RKO (cell line): ENCODE data around the gene PIK3C2G.

Experiments
- DNase-seq: peaks from one replicate; pipeline ENCODE4 v3.0.0-alpha.2; 2016; ENCODE audit warnings: low spot score

PIK3C2G gene

DNA sequence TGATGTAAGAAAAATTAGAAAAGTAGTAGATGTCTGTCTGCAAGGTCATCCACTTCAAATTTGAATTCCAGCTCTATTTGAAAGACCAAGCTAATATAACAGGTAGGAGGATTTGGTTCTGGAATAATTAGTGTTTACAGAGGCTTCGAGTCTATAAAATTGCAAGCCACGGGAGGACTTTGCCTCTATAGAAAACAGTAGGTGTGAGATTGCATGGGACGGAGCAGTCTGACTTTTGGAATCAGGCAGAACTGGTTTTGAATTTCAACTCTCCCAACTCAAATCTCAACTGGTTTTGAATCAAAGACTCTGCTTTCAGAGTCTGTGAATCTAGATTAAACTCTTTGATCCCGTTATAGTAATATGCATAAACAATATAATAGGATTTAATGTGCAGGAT is 82.4 kb downstream of the PIK3C2G start:
- DNase-seq = no peak

DNA sequence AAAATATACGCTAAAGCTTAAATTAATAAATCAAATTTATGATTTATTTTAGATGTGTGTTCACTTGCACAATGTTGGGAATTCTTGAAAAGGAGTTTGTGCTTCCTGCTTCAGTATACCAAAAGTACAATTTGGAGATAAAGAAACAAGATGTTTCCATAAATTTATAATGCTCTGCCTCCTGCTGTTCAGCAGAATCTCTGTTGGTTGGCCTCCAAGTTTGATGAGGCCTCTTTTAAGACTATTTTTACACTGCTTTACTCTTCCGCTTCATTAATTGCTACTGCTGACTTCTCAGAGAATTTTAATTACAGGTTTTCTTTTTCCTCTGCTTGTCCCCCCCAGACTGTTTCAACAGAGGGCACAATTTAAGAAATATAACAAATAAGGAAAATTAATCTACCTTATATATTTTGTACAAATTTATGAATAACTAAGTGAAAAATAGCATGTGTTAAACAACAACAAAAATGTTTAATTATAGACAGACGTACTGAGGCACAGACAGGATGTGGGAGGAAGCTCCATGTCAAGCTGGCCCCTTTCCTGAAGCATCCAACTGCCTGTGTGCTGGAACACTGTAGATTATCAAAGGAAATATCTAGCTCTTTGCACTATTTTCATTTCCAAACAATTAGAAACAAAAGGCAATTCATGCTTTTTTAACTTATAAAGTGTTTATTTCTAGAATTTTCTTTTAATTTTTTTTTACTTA is 83.9 kb downstream of the PIK3C2G start:
- DNase-seq = no peak

DNA sequence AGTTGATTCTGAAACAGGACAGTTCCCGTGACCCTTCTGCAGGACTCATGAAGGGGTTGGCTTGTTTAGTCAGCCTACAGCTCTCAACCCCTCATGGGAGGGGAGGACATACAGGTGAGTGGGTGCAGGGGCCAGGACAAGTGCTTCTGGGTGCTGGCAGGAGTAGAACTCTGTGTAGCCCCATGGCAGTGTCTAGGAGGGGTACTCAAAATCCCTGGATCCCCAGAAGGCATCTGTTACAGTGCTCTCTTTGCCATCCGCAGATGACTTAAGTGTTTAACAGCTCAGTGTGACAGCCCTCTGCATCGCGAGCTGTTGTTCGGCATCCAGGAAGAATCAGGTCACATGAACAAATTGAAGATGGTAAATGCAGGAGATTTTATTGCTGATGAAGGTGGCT is 91.0 kb downstream of the PIK3C2G start:
- DNase-seq = no peak

DNA sequence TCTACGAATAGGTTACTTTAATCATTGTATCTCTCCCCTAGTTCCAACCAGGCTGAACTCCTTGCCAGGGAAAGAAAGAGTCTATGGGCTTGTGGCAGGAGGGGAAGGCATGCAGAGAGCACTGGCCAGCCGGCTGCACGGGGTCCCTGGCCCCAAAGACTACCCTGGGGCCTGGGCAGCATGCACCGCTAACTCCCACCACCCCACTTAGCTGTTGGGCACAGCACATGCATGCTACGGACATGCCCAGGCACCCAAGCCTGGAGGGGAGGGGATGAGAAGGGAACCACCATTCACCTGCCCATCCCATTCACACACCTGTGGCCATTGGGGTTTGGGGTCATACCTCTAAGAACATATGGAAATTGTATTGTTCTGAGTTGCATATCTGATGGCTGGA is 94.1 kb downstream of the PIK3C2G start:
- no peak for DNase-seq

- DNase-seq = no peak
These were observed 96.8 kb downstream of the PIK3C2G start for GRCh38 chr12:18358077-18358476.

GRCh38 chr12:18358930-18359329 is 97.6 kb downstream of the PIK3C2G start:
- DNase-seq = no peak

DNA sequence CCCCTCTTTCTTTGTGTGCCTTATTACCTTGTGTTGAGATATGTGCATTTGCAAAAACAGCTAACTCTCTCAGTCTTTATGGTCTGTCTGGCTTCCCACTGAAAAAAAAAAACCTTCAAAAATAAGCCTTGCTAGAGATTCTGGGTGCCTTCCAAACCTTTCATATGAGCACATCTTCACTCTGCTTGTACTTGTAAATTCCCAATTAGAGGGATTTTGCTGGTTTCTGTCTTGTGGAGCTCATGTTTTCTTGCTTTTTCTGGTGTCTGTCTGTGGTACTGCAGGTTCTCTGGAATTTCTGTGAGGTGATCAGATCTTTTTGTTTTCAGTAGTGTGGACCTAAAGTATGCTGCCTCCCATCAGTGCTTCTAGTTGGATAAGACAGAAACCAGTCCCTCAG is 100.1 kb downstream of the PIK3C2G start:
- DNase-seq = no peak

DNA sequence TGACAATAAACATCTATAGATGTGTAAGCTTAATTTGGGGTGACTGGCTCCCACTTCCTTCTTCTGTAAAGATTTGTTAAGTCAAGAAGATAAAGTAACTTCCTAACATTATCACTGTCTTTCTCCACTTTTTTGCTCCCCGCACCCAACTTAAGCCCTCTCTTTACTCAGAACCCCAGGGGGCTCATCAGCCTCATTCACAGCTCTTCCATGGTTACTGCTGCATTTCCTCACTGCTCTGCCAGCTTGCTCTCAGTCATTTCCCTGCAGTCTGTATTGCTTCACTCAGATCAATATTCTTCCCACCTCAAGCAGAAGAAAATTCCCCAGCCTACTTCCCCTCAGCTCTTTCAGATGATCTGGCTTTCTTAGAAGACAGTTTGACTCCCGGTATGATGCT is 102.0 kb downstream of the PIK3C2G start:
- no peak for DNase-seq

DNA sequence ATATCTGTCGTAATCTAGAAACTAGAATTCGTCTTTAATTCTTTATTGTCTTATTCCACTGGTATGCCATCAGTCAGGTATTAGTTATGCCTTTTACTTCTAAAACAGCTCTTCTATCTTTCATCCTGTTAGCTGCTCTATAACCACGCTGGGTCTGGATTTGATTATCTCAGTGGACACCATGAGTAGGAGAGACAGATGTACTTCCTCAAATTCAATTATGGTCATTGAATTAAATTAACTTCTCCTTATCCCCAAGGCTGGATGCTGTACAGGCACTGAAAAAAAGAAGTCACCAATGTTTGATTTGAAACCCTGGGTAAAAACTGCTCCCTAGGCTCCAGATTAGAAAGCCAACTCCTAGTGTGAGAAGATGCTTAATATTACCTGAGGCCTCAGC is 107.3 kb downstream of the PIK3C2G start:
- no peak for DNase-seq

- no peak for DNase-seq
These were observed 111.9 kb downstream of the PIK3C2G start for GRCh38 chr12:18373181-18373580.

GRCh38 chr12:18375131-18375530 is 113.8 kb downstream of the PIK3C2G start:
- DNase-seq = no peak

GRCh38 chr12:18375583-18375982 is 114.3 kb downstream of the PIK3C2G start:
- no peak for DNase-seq

GRCh38 chr12:18382236-18382885 is 121.0 kb downstream of the PIK3C2G start:
- no peak for DNase-seq

GRCh38 chr12:18383203-18383602 is 121.9 kb downstream of the PIK3C2G start:
- DNase-seq = peak; percentile 18

DNA sequence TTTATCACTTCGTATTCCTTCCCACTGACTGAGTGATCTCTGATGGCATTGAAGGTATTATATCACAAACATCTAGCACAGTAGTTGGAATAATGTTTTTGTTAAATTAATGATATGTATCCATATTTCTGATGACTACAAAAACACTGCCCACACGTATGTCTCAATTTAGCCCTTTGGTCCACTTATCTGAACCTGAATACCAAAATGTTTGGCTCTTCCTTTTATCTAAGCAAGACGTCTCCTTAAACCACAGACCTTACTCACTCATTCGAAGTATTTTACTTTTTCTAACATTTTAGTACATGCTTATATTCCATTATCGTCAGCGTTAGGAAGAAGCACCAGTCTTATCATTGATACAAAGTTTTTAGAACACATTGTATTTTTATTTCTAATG is 126.4 kb downstream of the PIK3C2G start:
- no peak for DNase-seq

DNA sequence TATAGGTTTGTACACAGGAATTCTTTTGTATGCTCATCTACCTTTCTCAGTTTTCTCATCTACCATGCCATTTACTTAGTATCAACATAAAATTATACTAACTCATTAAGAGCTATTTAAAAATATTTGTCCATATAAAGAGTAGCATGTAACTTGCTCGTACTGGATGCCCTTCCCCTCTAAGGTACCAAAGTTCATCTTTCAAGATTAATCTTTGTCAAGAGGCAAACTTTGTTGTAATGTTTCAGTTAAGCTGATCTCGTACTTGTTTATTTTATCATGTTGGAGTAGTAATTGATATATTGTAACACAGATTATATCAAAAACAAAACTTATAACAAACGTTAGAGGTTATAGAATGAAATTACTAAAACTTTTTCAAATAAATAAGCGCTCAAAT is 128.5 kb downstream of the PIK3C2G start:
- no peak for DNase-seq

DNA sequence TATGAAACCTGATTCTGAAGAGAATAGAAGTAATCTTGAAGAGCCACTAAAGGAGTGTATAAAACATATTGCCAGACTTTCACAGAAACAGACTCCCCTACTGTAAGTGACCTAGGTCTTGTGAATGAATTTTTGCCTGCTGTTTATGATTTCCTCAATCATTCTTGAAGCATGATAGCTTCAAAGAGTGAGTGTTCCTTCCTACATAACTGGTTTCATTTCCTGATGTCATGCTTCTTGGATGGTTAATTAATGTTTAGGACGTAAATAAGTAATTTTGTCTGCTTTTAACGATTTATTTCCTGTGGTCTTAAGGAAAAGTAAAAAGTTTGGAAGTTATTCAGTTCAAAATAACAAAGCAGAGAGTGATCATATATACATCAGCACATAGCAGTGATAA is 129.8 kb downstream of the PIK3C2G start:
- DNase-seq = no peak

- no peak for DNase-seq
These were observed 133.4 kb downstream of the PIK3C2G start for GRCh38 chr12:18394742-18395141.

- DNase-seq = no peak
These were observed 138.9 kb downstream of the PIK3C2G start for GRCh38 chr12:18400186-18400585.

DNA sequence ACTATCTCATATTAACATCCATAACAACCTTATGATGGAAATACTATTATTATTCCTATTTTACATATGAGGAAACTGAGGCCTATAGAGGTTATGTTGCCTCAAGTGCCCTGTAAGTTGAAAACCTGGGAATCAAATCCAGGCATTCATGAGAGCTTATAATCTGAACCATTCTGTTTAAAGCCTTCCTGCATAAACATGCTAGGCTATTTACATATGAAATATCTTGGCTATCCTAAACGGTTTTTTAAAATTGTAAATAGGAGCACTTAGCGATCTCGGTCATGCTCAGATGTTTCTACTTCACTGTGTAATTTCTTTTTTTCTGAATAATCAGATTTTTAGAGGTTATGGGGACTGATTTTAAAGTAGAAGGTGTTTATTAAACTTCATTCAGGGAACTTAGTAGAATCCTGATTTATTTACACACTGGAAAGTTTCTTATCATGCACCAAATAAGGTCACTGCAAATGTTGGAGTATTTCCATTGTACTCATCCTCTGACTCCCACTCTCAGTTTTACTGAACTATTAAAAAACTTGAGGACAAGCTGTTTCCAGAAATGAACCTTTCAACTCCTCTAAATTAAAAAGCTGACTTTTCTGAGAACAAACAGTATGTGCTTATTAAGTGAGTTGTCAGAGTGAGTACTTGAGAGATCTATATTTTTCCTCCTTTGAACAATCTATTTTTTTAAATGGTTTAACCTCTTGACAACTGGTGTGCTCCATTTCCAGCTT is 141.7 kb downstream of the PIK3C2G start:
- DNase-seq = no peak

- DNase-seq = no peak
These were observed 150.1 kb downstream of the PIK3C2G start for GRCh38 chr12:18411453-18411852.

GRCh38 chr12:18414671-18415070 is 153.4 kb downstream of the PIK3C2G start:
- DNase-seq = no peak

- no peak for DNase-seq
These were observed 153.9 kb downstream of the PIK3C2G start for GRCh38 chr12:18415227-18415626.
